ENCODE results near the gene TMEM129.
A peak's percentile ranks its signal among the peaks of the same experiment; 100 is the strongest.

TMEM129 gene, protein sequence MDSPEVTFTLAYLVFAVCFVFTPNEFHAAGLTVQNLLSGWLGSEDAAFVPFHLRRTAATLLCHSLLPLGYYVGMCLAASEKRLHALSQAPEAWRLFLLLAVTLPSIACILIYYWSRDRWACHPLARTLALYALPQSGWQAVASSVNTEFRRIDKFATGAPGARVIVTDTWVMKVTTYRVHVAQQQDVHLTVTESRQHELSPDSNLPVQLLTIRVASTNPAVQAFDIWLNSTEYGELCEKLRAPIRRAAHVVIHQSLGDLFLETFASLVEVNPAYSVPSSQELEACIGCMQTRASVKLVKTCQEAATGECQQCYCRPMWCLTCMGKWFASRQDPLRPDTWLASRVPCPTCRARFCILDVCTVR

DNA sequence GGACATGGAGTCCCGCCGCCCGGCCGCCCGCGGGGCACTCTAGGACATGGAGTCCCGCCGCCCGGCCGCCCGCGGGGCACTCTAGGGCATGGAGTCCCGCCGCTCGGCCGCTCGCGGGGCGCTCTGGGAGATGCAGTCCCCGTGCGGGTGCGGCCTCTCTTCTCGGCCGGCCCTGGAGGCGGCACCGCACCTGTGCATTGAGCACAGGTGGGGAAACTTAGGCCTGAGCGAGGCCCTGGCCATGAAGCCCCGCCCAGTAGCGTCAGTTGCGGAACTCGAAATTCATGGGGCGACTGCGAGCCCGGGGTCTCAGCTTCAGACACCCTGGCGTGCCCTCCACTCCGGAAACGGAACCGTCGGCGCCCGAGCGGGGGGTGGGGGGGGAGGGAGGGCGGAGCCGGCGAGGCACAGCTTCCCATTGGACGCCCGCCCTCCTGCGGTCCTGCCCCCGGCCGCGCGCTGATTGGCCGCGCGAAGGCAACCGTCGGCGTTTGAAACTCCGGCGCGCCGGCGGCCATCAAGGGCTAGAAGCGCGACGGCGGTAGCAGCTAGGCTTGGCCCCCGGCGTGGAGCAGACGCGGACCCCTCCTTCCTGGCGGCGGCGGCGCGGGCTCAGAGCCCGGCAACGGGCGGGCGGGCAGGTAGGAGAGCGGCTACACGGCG lies at the start of gene TMEM129, which contains the start of gene TACC3:
TMEM129 (minus strand) TSS at position 321 of the 663 bp plus-strand sequence. CDS start 486 bp downstream, outside the sequence.
TACC3 (plus strand) TSS at position 519 of the 663 bp plus-strand sequence. CDS start 1,901 bp downstream, outside the sequence.
- H3K4me1 ChIP-seq (ENCODE audit: control insufficient read depth, insufficient read depth, low read length) = peaks cover 51% of the 10 kb centered on the region

DNA sequence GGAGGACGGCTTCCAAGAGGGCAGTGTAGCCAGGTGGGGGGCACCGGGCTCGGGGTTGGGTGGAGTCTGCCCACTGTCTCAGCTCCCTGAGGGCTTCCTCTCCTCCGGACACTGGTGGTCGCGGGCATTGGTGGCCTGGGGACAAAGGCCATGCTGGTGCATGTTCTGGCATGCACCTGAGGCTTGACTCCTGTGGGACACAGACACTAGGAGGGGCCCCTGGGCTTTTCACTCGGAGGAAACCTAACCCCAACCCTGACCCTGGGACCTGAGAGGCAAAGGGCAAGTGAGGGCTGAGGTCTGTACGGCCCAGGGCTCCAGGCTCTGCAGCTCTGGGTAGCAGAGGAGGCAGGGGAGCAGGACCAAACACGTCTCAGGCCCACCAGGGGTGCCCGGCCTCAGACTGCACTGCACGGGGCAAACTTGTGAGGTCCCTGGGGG lies 49.7 kb upstream of the TMEM129 start:
- Histone ChIP-seq H3K4me1 (ENCODE audit: control insufficient read depth, insufficient read depth, low read length) (peaks cover 12% of the 10 kb centered on the region), H3K9me3 (ENCODE audit: control insufficient read depth, low read length) (no peaks in the 10 kb centered on the region), H3K4me3 (ENCODE audit: low read length) (no peak overlapping the region), H3K27me3 (ENCODE audit: control insufficient read depth, insufficient read depth, low read length) (peaks cover 42% of the 10 kb centered on the region), H3K36me3 (ENCODE audit: control insufficient read depth, insufficient read depth, low read length) (no peaks in the 10 kb centered on the region), H3K9ac (ENCODE audit: low read length) (no peak overlapping the region)

More for the DNA sequence above, at the start of gene TMEM129, which contains the start of gene TACC3:
- Histone ChIP-seq H3K27me3 (ENCODE audit: control insufficient read depth, insufficient read depth, low read length) (no peaks in the 10 kb centered on the region), H3K4me3 (ENCODE audit: low read length) (peak within 1 kb of the TSS; percentile 87), H3K36me3 (ENCODE audit: control insufficient read depth, insufficient read depth, low read length) (no peaks in the 10 kb centered on the region), H3K9me3 (ENCODE audit: control insufficient read depth, low read length) (no peaks in the 10 kb centered on the region), H3K9ac (ENCODE audit: low read length) (peak within 1 kb of the TSS; percentile 78)

DNA sequence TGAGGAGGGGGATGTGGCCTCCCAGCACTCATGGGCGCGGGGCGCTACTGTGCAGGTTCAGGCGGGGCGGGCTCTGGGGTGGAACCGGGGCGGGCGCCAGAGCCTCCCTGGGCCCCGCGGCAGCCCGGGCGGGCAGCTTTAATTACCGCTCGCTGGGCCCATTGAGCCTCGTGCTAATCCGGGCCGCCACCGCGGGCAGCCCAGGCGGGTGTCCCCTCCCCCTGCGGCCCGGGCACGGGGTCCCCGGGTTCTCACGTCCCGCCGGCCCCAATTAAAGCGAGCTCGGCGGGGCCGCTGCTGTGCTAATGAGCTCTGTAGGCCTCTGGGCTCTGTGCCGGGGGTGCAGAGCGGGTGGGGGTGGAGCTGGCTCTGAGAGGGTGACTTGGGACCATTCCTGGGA lies 49.1 kb upstream of the TMEM129 start:
- no peak overlapping the region for H3K4me3 ChIP-seq (ENCODE audit: low read length)
- no peaks in the 10 kb centered on the region for H3K9me3 ChIP-seq (ENCODE audit: control insufficient read depth, low read length)
- H3K4me1 ChIP-seq (ENCODE audit: control insufficient read depth, insufficient read depth, low read length) = peaks cover 12% of the 10 kb centered on the region
- peaks cover 44% of the 10 kb centered on the region for H3K27me3 ChIP-seq (ENCODE audit: control insufficient read depth, insufficient read depth, low read length)
- no peaks in the 10 kb centered on the region for H3K36me3 ChIP-seq (ENCODE audit: control insufficient read depth, insufficient read depth, low read length)
- H3K9ac ChIP-seq (ENCODE audit: low read length) = no peak overlapping the region

DNA sequence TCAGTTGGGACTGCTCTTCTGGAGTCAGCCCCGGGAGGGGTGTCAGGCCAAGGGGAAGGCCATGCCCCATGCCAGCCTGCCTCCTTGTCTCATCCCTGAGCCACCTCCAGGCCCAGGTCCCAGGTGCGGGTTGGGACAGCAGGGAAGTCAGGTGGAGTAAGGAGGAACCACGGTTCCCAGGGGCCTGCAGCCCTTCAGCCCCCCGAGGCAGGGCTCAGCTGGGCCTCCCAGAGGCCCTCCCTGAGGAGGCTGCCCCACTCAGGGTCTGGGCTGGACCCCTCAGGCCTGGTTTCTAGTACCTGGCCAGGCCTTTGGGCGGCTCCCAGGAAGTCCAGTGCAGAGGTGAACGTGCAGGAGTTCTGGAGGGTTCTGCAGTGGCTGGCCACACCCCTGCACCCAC lies 48.6 kb upstream of the TMEM129 start:
- Histone ChIP-seq H3K9ac (ENCODE audit: low read length) (no peak overlapping the region), H3K36me3 (ENCODE audit: control insufficient read depth, insufficient read depth, low read length) (no peaks in the 10 kb centered on the region), H3K4me1 (ENCODE audit: control insufficient read depth, insufficient read depth, low read length) (peaks cover 12% of the 10 kb centered on the region), H3K9me3 (ENCODE audit: control insufficient read depth, low read length) (no peaks in the 10 kb centered on the region), H3K4me3 (ENCODE audit: low read length) (no peak overlapping the region), H3K27me3 (ENCODE audit: control insufficient read depth, insufficient read depth, low read length) (peaks cover 49% of the 10 kb centered on the region)

DNA sequence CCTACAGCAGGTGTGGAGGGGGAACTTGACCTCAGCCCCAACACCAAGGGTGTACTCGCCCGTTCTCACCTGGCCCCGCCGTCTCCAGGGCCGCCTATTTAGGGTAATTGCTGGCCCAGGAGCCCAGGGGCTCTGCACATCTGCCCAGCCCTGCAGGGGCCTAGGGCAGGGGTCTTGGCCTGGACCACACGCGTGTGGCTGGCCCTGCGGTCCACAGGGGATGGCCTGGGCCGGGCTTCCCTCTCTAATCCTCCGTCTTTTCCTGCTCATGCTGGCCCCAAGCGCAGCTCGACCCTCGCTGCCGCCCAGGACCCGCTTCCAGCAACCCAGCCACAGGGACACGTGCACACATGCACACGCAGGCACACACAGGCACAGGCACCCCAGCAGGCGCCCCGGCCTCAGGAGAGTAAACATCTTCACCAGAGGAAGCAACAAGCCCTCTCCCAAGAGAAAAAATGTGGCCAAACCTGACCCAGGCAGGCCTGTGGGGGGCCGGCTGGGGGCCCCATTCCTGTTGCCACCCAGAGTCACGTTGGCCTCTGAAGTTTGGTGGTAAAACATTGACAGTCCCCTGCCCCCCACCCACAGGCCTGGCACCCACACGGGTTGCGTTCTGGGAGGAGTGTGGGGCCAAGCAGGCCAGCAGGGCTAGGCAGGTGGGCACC lies 47.4 kb upstream of the TMEM129 start:
- H3K9ac ChIP-seq (ENCODE audit: low read length) = no peak overlapping the region
- peaks cover 51% of the 10 kb centered on the region for H3K27me3 ChIP-seq (ENCODE audit: control insufficient read depth, insufficient read depth, low read length)
- H3K4me3 ChIP-seq (ENCODE audit: low read length) = no peak overlapping the region
- H3K9me3 ChIP-seq (ENCODE audit: control insufficient read depth, low read length) = no peaks in the 10 kb centered on the region
- H3K4me1 ChIP-seq (ENCODE audit: control insufficient read depth, insufficient read depth, low read length) = peaks cover 16% of the 10 kb centered on the region
- no peaks in the 10 kb centered on the region for H3K36me3 ChIP-seq (ENCODE audit: control insufficient read depth, insufficient read depth, low read length)

DNA sequence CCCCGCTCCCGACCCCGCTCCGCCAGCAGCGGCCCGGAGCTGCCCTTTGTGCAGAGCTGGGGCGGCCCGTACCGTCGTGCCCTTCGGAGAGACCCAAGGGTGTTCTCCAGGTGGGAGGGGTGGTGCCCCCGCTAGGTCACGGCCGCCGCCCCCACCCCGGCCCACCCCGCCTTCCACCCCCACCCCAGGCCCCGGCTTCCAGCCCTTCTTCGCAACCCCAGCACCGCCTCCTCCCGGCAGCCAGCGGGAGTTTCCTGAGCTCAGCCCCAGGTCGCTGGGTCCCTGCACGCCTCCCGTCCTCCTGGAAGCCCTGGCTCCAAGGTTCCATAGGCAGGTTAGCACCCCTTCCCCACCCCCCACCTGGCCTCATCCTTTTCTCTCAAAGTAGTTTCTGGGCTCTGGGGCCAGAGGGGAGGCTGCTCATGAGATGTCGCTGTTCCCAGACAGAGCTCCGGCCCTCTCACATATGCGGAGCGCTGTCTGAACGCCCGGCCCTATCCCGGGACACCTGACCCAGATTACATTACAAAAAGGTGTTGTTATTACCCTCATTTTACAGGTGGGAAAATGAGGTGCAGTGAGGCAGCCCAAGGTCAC lies 46.7 kb upstream of the TMEM129 start:
- no peaks in the 10 kb centered on the region for H3K9me3 ChIP-seq (ENCODE audit: control insufficient read depth, low read length)
- peaks cover 52% of the 10 kb centered on the region for H3K27me3 ChIP-seq (ENCODE audit: control insufficient read depth, insufficient read depth, low read length)
- H3K9ac ChIP-seq (ENCODE audit: low read length) = no peak overlapping the region
- H3K4me3 ChIP-seq (ENCODE audit: low read length) = no peak overlapping the region
- H3K4me1 ChIP-seq (ENCODE audit: control insufficient read depth, insufficient read depth, low read length) = peaks cover 13% of the 10 kb centered on the region
- no peaks in the 10 kb centered on the region for H3K36me3 ChIP-seq (ENCODE audit: control insufficient read depth, insufficient read depth, low read length)

DNA sequence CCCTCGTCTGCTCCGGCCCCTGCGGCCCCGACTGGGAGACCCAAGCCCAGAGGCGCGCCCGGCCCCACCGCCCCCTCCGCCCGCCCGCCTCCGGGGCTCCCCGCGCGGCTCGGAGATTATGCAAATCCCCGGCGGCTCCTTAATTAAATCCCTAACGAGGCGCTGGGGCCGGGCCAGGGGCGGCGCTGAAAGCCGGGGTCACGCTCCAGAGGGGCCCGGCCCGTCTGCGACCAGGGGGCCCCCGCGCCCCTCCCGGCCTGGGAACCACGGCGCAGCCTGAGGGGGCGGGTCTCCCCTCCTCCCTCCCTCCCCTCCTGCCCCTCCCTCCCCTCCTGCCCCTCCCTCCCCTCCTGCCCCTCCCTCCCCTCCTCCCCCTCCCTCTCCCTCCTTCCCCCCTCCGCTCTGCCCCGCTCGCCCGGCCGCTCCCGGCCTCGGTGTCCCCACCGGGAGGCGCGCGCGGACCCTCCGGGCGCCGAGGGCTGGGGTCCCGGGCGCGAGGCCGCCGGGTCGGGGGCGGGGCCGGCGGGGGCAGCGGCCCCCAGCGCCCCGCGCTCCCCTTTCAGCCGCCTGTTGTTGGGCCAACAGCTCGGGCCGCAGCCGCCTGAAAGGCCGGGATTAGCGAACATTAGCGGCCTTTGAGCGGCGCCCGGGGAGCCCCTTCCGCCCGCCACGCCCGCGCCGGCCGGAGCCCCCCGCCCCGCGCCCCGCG lies 46.1 kb upstream of the TMEM129 start:
- H3K36me3 ChIP-seq (ENCODE audit: control insufficient read depth, insufficient read depth, low read length) = no peaks in the 10 kb centered on the region
- peaks cover 52% of the 10 kb centered on the region for H3K27me3 ChIP-seq (ENCODE audit: control insufficient read depth, insufficient read depth, low read length)
- no peaks in the 10 kb centered on the region for H3K9me3 ChIP-seq (ENCODE audit: control insufficient read depth, low read length)
- no peak overlapping the region for H3K4me3 ChIP-seq (ENCODE audit: low read length)
- peaks cover 6% of the 10 kb centered on the region for H3K4me1 ChIP-seq (ENCODE audit: control insufficient read depth, insufficient read depth, low read length)
- no peak overlapping the region for H3K9ac ChIP-seq (ENCODE audit: low read length)

DNA sequence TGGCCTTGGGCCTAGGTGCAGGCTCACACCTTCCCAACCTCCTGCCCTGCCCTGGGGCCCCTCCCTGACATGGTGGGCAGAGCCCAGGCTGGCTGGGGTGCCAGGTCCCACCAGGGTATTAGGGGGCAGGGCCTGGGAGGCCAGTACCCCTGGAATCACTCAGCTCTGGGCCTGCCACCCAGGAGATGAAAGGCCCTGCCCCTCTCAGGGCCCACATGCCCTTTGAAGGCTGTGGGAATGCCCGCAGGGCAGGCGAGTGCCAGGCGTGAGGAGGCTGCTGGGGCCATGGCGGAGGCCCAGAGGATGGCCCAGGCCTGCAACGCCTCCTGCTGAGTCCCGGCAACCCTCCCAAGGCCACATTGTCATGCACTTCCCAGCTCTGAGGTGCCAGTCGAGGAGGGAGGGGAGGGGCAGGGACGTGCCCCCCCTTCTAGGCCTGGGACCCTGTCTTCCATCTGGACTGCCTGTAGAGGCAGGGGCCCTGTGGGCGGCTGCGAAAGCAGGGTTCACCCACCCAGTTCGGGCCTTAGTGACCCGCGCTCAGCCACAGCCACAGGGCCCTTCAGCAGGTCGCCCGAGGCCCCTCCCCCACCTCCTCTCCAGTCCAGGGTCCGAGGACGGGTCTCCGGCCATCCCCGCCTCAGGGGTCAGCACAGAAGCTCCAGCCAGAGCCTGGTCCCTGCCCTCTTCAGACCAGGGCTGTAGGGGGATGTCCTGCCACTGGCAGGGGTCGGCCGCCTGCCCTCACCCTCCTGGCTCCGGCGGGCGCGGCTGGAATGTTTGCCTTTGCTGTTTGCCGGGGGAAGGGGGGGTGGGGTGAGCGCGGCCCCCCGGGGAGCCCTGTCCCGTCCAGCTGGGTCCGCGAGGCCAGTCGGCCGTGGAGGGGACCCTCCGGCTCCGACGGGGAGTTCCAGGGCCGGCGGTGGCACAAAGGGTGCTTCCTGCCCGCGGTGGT lies 45.3 kb upstream of the TMEM129 start:
- Histone ChIP-seq H3K4me3 (ENCODE audit: low read length) (no peak overlapping the region), H3K4me1 (ENCODE audit: control insufficient read depth, insufficient read depth, low read length) (peaks cover 4% of the 10 kb centered on the region), H3K36me3 (ENCODE audit: control insufficient read depth, insufficient read depth, low read length) (no peaks in the 10 kb centered on the region), H3K9me3 (ENCODE audit: control insufficient read depth, low read length) (no peaks in the 10 kb centered on the region), H3K27me3 (ENCODE audit: control insufficient read depth, insufficient read depth, low read length) (peaks cover 55% of the 10 kb centered on the region), H3K9ac (ENCODE audit: low read length) (no peak overlapping the region)

DNA sequence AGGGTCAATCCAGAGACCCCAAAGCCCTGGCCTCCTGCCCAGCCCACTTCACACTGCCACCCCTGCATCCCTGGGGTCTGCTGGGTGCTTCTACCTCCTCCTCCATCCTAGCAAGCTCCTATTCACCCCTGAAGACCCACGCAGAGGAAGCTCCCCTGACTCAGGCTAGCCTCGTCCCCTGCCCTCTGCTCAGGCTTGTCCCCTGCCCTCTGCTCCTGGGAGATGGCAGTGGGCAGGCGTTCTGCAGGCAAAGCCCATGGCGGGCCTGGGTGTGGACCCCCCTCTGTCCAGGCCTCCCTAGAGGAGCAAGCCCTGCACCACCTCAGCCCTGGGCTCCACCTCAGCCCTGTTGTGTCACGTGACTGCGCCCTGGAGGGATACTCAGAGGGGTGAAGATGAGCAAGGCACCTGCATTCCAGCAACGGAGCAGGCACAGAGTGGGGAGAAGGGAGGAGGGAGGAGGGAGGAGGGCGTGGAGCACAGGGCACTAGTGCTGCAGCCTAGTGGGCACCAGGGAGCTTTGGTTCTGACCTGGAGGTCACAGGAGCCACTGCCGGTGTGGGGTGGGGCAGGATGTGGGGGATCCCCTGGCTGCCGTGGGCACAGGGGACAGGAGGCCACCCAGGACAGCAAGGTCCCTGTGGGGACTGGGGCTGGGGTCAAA lies 44.4 kb upstream of the TMEM129 start:
- H3K4me3 ChIP-seq (ENCODE audit: low read length) = no peak overlapping the region
- H3K9me3 ChIP-seq (ENCODE audit: control insufficient read depth, low read length) = no peaks in the 10 kb centered on the region
- H3K36me3 ChIP-seq (ENCODE audit: control insufficient read depth, insufficient read depth, low read length) = no peaks in the 10 kb centered on the region
- H3K9ac ChIP-seq (ENCODE audit: low read length) = no peak overlapping the region
- peaks cover 49% of the 10 kb centered on the region for H3K27me3 ChIP-seq (ENCODE audit: control insufficient read depth, insufficient read depth, low read length)
- H3K4me1 ChIP-seq (ENCODE audit: control insufficient read depth, insufficient read depth, low read length) = peaks cover 4% of the 10 kb centered on the region

DNA sequence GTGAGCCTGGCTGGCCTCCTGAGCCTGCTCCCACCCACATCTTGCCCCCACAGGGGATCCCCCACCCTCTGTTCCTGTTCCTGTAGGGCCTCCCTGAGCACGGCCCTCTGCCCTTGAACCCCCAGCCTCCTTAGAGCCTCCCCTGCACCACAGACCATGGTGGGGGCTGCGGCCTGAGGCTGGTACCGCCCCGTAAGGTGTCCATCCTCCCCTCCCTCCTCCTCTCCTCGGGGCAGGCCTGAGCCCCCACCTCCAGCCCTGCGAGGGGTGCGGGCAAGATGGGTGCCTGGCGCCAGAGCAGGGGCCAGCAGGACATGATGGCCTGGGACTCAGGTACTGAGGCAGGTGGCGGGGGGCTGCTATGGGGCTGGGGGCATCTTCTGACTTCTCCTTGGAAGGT lies 43.5 kb upstream of the TMEM129 start:
- H3K9ac ChIP-seq (ENCODE audit: low read length) = no peak overlapping the region
- H3K4me3 ChIP-seq (ENCODE audit: low read length) = no peak overlapping the region
- peaks cover 49% of the 10 kb centered on the region for H3K27me3 ChIP-seq (ENCODE audit: control insufficient read depth, insufficient read depth, low read length)
- no peaks in the 10 kb centered on the region for H3K36me3 ChIP-seq (ENCODE audit: control insufficient read depth, insufficient read depth, low read length)
- peaks cover 4% of the 10 kb centered on the region for H3K4me1 ChIP-seq (ENCODE audit: control insufficient read depth, insufficient read depth, low read length)
- H3K9me3 ChIP-seq (ENCODE audit: control insufficient read depth, low read length) = no peaks in the 10 kb centered on the region

All from mucosa of stomach (tissue), 1 donor.